OCI-LY1 (cell line): ENCODE measurements around the gene C9orf40.

Source experiments
- EZH2 ChIP-seq: fragments of 200-600 bp; sonication (generic), shearing (Covaris generic); IDR thresholded peaks from 2 replicates; pipeline ENCODE4 v1.8.0; 2017; ENCODE audit warnings: borderline replicate concordance, mixed run types, mild to moderate bottlenecking, antibody characterized with exemption, low read length, moderate library complexity, mixed read lengths
- TF ChIP-seq, protein P1 (sequence below): fragments of 200-600 bp; sonication (generic), shearing (Covaris generic); IDR thresholded peaks from 2 replicates; pipeline ENCODE4 v1.5.1; 2017; ENCODE audit warnings: mild to moderate bottlenecking, antibody characterized with exemption, low read length, moderate library complexity, mixed read lengths

DNA sequence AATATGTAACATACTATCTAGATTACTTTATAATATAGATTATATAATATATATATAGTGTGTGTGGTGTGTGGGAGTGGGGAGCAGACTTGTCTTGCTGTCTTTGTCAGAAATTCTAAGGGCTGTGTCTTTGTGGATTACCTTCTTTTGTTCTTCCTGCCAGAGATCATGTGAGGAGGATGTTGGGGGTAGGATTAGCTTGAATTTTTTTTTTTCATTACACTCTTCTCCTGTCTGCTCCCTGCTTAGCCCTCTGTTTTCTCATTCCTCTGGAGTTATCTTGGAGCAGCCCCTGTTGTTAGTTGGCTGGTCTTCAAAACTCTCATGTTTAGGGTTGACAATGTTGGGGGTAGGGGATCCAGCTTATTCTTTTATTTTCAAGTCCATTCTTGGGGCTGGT is 21.0 kb upstream of the C9orf40 start:
- TF ChIP-seq, protein P1, sequence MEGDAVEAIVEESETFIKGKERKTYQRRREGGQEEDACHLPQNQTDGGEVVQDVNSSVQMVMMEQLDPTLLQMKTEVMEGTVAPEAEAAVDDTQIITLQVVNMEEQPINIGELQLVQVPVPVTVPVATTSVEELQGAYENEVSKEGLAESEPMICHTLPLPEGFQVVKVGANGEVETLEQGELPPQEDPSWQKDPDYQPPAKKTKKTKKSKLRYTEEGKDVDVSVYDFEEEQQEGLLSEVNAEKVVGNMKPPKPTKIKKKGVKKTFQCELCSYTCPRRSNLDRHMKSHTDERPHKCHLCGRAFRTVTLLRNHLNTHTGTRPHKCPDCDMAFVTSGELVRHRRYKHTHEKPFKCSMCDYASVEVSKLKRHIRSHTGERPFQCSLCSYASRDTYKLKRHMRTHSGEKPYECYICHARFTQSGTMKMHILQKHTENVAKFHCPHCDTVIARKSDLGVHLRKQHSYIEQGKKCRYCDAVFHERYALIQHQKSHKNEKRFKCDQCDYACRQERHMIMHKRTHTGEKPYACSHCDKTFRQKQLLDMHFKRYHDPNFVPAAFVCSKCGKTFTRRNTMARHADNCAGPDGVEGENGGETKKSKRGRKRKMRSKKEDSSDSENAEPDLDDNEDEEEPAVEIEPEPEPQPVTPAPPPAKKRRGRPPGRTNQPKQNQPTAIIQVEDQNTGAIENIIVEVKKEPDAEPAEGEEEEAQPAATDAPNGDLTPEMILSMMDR = no peak
- no peak for TF ChIP-seq EZH2
